GM23338 (cell line): ENCODE data around the gene THSD4. TPM values are rescaled to one million over a fixed set of nuclear protein-coding genes. Genes with fewer than 3 reads are reported as not detected.

Experiments
- ATAC-seq: fragments of 200-7000 bp; cut with Tn5 transposase; 3 replicates; pipeline ENCODE4 v1.9.1; 2020
- DNase-seq: peaks from one replicate; pipeline ENCODE4 v3.0.0-alpha.2; 2015; ENCODE audit warnings: low spot score
- H2AFZ ChIP-seq: fragments of 200-600 bp; sonication (generic); 2 replicates; pipeline ENCODE4 v1.8.0; 2016; ENCODE audit warnings: antibody characterized with exemption, mild to moderate bottlenecking, moderate library complexity
- H3F3A ChIP-seq: fragments of 200-600 bp; sonication (generic); replicated peaks from 2 replicates; pipeline ENCODE4 v1.8.0; 2017; ENCODE audit warnings: antibody characterized with exemption, mixed run types, low read depth
- H3K27ac ChIP-seq: fragments of 200-600 bp; sonication (generic); 2 replicates; pipeline ENCODE4 v1.6.1; 2016; ENCODE audit warnings: low read depth
- H3K27me3 ChIP-seq: fragments of 200-600 bp; sonication (generic); 2 replicates; pipeline ENCODE4 v1.8.0; 2016; ENCODE audit warnings: mild to moderate bottlenecking, mixed run types, moderate library complexity; ENCODE audit not compliant: insufficient read depth
- H3K36me3 ChIP-seq: fragments of 200-600 bp; sonication (generic); 2 replicates; pipeline ENCODE4 v1.8.0; 2016; ENCODE audit warnings: mild to moderate bottlenecking; ENCODE audit not compliant: insufficient read depth
- H3K4me1 ChIP-seq: fragments of 200-600 bp; sonication (generic); 2 replicates; pipeline ENCODE4 v1.8.0; 2016; ENCODE audit warnings: mild to moderate bottlenecking, moderate library complexity; ENCODE audit not compliant: insufficient read depth
- H3K4me2 ChIP-seq: fragments of 200-600 bp; sonication (generic); 2 replicates; pipeline ENCODE4 v1.7.1; 2017; ENCODE audit warnings: mixed run types
- H3K4me3 ChIP-seq: fragments of 200-600 bp; sonication (generic); 2 replicates; pipeline ENCODE4 v1.6.1; 2016; ENCODE audit warnings: mixed run types
- H3K79me2 ChIP-seq: fragments of 200-600 bp; sonication (generic); replicated peaks from 2 replicates; pipeline ENCODE4 v1.8.0; 2017; ENCODE audit warnings: mild to moderate bottlenecking; ENCODE audit not compliant: insufficient read depth
- H3K9me2 ChIP-seq: fragments of 200-600 bp; sonication (generic); 2 replicates; pipeline ENCODE4 v1.8.0; 2017; ENCODE audit not compliant: insufficient read depth
- H4K20me1 ChIP-seq: fragments of 200-600 bp; sonication (generic); replicated peaks from 2 replicates; pipeline ENCODE4 v1.8.0; 2017; ENCODE audit warnings: mild to moderate bottlenecking; ENCODE audit not compliant: insufficient read depth
- H3K27ac Mint-ChIP-seq: 2 replicates; pipeline ENCODE4 v1.8.0; 2020; ENCODE audit warnings: inconsistent platforms, mild to moderate bottlenecking, moderate library complexity, mixed read lengths
- H3K27me3 Mint-ChIP-seq: 3 replicates; pipeline ENCODE4 v1.8.0; 2022; ENCODE audit warnings: low read depth, mild to moderate bottlenecking, moderate library complexity, mixed read lengths, inconsistent platforms; ENCODE audit not compliant: insufficient read depth, poor library complexity
- H3K36me3 Mint-ChIP-seq: 3 replicates; pipeline ENCODE4 v1.8.0; 2021; ENCODE audit warnings: low read depth, mild to moderate bottlenecking, inconsistent platforms, moderate library complexity, mixed read lengths
- H3K4me1 Mint-ChIP-seq: 3 replicates; pipeline ENCODE4 v1.8.0; 2020; ENCODE audit warnings: mild to moderate bottlenecking, inconsistent platforms, mixed read lengths
- H3K4me3 Mint-ChIP-seq: 3 replicates; pipeline ENCODE4 v1.8.0; 2021; ENCODE audit warnings: moderate library complexity, mild to moderate bottlenecking, inconsistent platforms, mixed read lengths
- H3K9me3 Mint-ChIP-seq: 3 replicates; pipeline ENCODE4 v1.8.0; 2020; ENCODE audit warnings: moderate library complexity, mild to moderate bottlenecking, inconsistent platforms, mixed read lengths
- CREB1 ChIP-seq: fragments of 250-450 bp; sonication (Bioruptor Pico); IDR thresholded peaks from 2 replicates; pipeline ENCODE4 v1.5.0; 2020; ENCODE audit warnings: low read depth, mild to moderate bottlenecking, moderate library complexity
- EZH2 ChIP-seq: fragments of 200-600 bp; sonication (generic); IDR thresholded peaks from one replicate; pipeline ENCODE4 v1.8.0; 2017; ENCODE audit warnings: antibody characterized with exemption, mild to moderate bottlenecking, low read depth; ENCODE audit not compliant: unreplicated experiment
- EZH2phosphoT487 ChIP-seq: fragments of 200-600 bp; sonication (generic); IDR thresholded peaks from one replicate; pipeline ENCODE4 v1.8.1; 2018; ENCODE audit warnings: antibody characterized with exemption; ENCODE audit not compliant: unreplicated experiment
- JUNB ChIP-seq: IDR thresholded peaks from one replicate; pipeline ENCODE4 v1.6.1; 2016; ENCODE audit warnings: antibody characterized with exemption; ENCODE audit not compliant: unreplicated experiment
- NANOG ChIP-seq: IDR thresholded peaks from 2 replicates; pipeline ENCODE4 v1.6.1; 2016; ENCODE audit warnings: antibody characterized with exemption, borderline replicate concordance
- POLR2AphosphoS5 ChIP-seq: IDR thresholded peaks from 2 replicates; pipeline ENCODE4 v1.6.1; 2016; ENCODE audit warnings: antibody characterized with exemption, low read depth
- STAT1 ChIP-seq: IDR thresholded peaks from one replicate; pipeline ENCODE4 v1.6.1; 2016; ENCODE audit warnings: antibody characterized with exemption; ENCODE audit not compliant: unreplicated experiment
- ZNF114 ChIP-seq: fragments of 250-450 bp; sonication (Bioruptor Pico); IDR thresholded peaks from 2 replicates; pipeline ENCODE4 v1.5.0; 2020; ENCODE audit warnings: mild to moderate bottlenecking, moderate library complexity
- ZNF331 ChIP-seq: fragments of 250-450 bp; sonication (Bioruptor Pico); IDR thresholded peaks from 2 replicates; pipeline ENCODE4 v1.5.0; 2020; ENCODE audit warnings: low read depth, mild to moderate bottlenecking, moderate library complexity
- polyA plus RNA-seq: library from polyadenylated mRNA; unstranded; fragments of >200 nt; fragmentation: Nextera tagmentation; extraction: Ambion mirVana; gene quantifications from 2 replicates; pipeline ENCODE4 v1.2.1, GENCODE V29; 2016
- total RNA-seq: library from RNA; depleted of rRNA; stranded (reverse); fragments of >200 nt; shearing (Covaris generic); gene quantifications from 2 replicates; pipeline ENCODE4 v1.2.3, GENCODE V29; 2014
- TF ChIP-seq, protein P1 (sequence below): IDR thresholded peaks from one replicate; pipeline ENCODE4 v1.6.1; 2018; ENCODE audit warnings: antibody characterized with exemption; ENCODE audit not compliant: unreplicated experiment
- TF ChIP-seq, protein P2 (sequence below), 2 experiments: fragments of 200-600 bp in 1 of 2; sonication (generic) in 1 of 2; conservative IDR thresholded peaks; 2 replicates each; pipeline versions ENCODE4 v1.5.1 to v1.6.1; 2016 to 2017; ENCODE audit warnings: antibody characterized with exemption in 2 of 2, low read depth in 2 of 2, mild to moderate bottlenecking in 2 of 2, moderate library complexity in 1 of 2
- TF ChIP-seq, protein P3 (sequence below): IDR thresholded peaks from 2 replicates; pipeline ENCODE4 v1.6.1; 2016; ENCODE audit warnings: antibody characterized with exemption
- TF ChIP-seq, protein P4 (sequence below): fragments of 250-450 bp; sonication (Bioruptor Pico); IDR thresholded peaks from 2 replicates; pipeline ENCODE4 v1.5.0; 2020; ENCODE audit warnings: mild to moderate bottlenecking, moderate library complexity

Gene THSD4
- total and polyA plus RNA-seq, 2 experiments from 2014 or later: 2.0 to 7.4 TPM

DNA sequence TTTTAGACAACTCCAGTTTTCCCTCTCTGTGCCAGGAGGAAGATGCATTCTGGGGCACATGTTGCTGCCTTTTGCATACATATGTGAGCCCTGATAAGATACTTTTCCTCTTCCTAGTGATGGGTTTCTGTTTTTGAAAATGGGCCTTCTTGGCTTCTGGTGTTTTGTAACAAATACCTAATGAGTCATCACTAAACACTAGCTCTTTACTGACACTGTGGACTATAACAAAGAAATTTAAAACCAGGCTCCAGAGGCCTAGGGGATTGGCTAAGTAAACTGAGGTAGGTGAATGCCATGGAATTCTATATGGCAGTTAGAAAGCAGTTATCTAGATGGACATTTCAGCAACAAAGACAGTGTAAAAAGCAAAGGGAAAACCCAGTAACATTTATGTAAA lies 601.7 kb downstream of the THSD4 start:
- Mint-ChIP-seq H3K4me1 (peaks cover 4% of the 10 kb centered on the region; the same call in 1 of the 3 replicates), H3K27me3 (peaks cover 8% of the 10 kb centered on the region), H3K27ac (no peak overlapping the region), H3K36me3 (no peaks in the 10 kb centered on the region), H3K4me3 (no peak overlapping the region), H3K9me3 (no peaks in the 10 kb centered on the region)
- TF ChIP-seq POLR2AphosphoS5: no peak
- TF ChIP-seq, protein P1, sequence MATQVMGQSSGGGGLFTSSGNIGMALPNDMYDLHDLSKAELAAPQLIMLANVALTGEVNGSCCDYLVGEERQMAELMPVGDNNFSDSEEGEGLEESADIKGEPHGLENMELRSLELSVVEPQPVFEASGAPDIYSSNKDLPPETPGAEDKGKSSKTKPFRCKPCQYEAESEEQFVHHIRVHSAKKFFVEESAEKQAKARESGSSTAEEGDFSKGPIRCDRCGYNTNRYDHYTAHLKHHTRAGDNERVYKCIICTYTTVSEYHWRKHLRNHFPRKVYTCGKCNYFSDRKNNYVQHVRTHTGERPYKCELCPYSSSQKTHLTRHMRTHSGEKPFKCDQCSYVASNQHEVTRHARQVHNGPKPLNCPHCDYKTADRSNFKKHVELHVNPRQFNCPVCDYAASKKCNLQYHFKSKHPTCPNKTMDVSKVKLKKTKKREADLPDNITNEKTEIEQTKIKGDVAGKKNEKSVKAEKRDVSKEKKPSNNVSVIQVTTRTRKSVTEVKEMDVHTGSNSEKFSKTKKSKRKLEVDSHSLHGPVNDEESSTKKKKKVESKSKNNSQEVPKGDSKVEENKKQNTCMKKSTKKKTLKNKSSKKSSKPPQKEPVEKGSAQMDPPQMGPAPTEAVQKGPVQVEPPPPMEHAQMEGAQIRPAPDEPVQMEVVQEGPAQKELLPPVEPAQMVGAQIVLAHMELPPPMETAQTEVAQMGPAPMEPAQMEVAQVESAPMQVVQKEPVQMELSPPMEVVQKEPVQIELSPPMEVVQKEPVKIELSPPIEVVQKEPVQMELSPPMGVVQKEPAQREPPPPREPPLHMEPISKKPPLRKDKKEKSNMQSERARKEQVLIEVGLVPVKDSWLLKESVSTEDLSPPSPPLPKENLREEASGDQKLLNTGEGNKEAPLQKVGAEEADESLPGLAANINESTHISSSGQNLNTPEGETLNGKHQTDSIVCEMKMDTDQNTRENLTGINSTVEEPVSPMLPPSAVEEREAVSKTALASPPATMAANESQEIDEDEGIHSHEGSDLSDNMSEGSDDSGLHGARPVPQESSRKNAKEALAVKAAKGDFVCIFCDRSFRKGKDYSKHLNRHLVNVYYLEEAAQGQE: no peak
- no peak for TF ChIP-seq JUNB
- no peak for TF ChIP-seq ZNF331 (CRISPR knock-in tag)
- TF ChIP-seq NANOG: no peak
- TF ChIP-seq EZH2phosphoT487: no peak
- TF ChIP-seq, protein P2, sequence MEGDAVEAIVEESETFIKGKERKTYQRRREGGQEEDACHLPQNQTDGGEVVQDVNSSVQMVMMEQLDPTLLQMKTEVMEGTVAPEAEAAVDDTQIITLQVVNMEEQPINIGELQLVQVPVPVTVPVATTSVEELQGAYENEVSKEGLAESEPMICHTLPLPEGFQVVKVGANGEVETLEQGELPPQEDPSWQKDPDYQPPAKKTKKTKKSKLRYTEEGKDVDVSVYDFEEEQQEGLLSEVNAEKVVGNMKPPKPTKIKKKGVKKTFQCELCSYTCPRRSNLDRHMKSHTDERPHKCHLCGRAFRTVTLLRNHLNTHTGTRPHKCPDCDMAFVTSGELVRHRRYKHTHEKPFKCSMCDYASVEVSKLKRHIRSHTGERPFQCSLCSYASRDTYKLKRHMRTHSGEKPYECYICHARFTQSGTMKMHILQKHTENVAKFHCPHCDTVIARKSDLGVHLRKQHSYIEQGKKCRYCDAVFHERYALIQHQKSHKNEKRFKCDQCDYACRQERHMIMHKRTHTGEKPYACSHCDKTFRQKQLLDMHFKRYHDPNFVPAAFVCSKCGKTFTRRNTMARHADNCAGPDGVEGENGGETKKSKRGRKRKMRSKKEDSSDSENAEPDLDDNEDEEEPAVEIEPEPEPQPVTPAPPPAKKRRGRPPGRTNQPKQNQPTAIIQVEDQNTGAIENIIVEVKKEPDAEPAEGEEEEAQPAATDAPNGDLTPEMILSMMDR (conservative IDR thresholded peaks at IDR 0.05; ENCODE audit: low read depth in 2 of 2): no peak
- TF ChIP-seq EZH2: no peak
- no peak for TF ChIP-seq STAT1
- no peak for TF ChIP-seq CREB1 (CRISPR knock-in tag)
- TF ChIP-seq, protein P3, sequence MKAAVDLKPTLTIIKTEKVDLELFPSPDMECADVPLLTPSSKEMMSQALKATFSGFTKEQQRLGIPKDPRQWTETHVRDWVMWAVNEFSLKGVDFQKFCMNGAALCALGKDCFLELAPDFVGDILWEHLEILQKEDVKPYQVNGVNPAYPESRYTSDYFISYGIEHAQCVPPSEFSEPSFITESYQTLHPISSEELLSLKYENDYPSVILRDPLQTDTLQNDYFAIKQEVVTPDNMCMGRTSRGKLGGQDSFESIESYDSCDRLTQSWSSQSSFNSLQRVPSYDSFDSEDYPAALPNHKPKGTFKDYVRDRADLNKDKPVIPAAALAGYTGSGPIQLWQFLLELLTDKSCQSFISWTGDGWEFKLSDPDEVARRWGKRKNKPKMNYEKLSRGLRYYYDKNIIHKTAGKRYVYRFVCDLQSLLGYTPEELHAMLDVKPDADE: no peak
- TF ChIP-seq ZNF114 (CRISPR knock-in tag): no peak
- TF ChIP-seq, protein P4, sequence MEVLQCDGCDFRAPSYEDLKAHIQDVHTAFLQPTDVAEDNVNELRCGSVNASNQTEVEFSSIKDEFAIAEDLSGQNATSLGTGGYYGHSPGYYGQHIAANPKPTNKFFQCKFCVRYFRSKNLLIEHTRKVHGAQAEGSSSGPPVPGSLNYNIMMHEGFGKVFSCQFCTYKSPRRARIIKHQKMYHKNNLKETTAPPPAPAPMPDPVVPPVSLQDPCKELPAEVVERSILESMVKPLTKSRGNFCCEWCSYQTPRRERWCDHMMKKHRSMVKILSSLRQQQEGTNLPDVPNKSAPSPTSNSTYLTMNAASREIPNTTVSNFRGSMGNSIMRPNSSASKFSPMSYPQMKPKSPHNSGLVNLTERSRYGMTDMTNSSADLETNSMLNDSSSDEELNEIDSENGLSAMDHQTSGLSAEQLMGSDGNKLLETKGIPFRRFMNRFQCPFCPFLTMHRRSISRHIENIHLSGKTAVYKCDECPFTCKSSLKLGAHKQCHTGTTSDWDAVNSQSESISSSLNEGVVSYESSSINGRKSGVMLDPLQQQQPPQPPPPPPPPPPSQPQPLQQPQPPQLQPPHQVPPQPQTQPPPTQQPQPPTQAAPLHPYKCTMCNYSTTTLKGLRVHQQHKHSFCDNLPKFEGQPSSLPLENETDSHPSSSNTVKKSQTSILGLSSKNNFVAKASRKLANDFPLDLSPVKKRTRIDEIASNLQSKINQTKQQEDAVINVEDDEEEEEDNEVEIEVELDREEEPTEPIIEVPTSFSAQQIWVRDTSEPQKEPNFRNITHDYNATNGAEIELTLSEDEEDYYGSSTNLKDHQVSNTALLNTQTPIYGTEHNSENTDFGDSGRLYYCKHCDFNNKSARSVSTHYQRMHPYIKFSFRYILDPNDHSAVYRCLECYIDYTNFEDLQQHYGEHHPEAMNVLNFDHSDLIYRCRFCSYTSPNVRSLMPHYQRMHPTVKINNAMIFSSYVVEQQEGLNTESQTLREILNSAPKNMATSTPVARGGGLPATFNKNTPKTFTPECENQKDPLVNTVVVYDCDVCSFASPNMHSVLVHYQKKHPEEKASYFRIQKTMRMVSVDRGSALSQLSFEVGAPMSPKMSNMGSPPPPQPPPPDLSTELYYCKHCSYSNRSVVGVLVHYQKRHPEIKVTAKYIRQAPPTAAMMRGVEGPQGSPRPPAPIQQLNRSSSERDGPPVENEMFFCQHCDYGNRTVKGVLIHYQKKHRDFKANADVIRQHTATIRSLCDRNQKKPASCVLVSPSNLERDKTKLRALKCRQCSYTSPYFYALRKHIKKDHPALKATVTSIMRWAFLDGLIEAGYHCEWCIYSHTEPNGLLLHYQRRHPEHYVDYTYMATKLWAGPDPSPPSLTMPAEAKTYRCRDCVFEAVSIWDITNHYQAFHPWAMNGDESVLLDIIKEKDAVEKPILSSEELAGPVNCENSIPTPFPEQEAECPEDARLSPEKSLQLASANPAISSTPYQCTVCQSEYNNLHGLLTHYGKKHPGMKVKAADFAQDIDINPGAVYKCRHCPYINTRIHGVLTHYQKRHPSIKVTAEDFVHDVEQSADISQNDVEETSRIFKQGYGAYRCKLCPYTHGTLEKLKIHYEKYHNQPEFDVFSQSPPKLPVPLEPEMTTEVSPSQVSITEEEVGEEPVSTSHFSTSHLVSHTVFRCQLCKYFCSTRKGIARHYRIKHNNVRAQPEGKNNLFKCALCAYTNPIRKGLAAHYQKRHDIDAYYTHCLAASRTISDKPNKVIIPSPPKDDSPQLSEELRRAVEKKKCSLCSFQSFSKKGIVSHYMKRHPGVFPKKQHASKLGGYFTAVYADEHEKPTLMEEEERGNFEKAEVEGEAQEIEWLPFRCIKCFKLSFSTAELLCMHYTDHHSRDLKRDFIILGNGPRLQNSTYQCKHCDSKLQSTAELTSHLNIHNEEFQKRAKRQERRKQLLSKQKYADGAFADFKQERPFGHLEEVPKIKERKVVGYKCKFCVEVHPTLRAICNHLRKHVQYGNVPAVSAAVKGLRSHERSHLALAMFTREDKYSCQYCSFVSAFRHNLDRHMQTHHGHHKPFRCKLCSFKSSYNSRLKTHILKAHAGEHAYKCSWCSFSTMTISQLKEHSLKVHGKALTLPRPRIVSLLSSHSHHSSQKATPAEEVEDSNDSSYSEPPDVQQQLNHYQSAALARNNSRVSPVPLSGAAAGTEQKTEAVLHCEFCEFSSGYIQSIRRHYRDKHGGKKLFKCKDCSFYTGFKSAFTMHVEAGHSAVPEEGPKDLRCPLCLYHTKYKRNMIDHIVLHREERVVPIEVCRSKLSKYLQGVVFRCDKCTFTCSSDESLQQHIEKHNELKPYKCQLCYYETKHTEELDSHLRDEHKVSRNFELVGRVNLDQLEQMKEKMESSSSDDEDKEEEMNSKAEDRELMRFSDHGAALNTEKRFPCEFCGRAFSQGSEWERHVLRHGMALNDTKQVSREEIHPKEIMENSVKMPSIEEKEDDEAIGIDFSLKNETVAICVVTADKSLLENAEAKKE (CRISPR knock-in tag): no peak
- H3K27ac ChIP-seq: no peak overlapping the region
- no peaks in the 10 kb centered on the region for H4K20me1 ChIP-seq
- no peak overlapping the region for H3K4me2 ChIP-seq
- H3K4me3 ChIP-seq: no peak overlapping the region
- no peak overlapping the region for H2AFZ ChIP-seq
- no peaks in the 10 kb centered on the region for H3K79me2 ChIP-seq
- no peaks in the 10 kb centered on the region for H3F3A ChIP-seq
- no peaks in the 10 kb centered on the region for H3K36me3 ChIP-seq
- H3K9me2 ChIP-seq: no peaks in the 10 kb centered on the region
- ATAC-seq (no peak), DNase-seq (no peak)
- H3K27me3 ChIP-seq: no peaks in the 10 kb centered on the region
- H3K4me1 ChIP-seq: no peaks in the 10 kb centered on the region
